ENCODE data around the gene CASS4. TPM values are rescaled to one million over a fixed set of nuclear protein-coding genes. Genes with fewer than 3 reads are reported as not detected.

CASS4 gene
- total and polyA plus RNA-seq, 9 of the 15 experiments (the other 6 are each of a cell fraction or from before 2014, with no cell fraction given) = 8.1 to 53.8 (median 26.7) TPM

DNA sequence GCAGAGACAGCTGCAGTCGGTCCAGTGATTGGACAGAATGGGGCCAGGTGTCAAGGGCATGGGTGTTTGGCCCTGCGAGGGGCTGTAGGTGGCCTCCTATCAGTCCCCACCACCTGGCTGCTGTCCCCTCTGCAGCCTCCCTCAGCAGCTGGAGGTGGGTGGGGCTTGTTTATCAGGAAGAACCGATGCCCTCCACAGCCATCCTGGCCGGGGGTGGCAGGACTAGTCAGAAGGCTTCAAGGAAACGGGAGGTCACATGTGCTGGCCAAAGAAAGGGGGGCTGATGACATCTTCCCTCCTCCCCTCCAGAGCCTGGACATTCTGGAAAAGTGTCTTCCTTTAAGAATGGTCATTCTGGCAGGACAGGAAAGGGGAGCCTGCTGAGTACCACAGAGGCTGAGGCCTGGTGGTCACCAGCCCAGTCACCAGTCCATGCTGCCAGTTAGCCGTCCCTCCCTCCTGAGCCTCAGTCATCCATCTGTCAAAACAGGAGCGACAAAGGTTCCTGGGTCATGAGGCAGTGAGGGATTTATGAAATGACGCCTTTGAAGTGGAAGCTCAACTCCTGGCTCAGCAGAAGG, 49.1 kb upstream of the CASS4 start (continued):
- TF ChIP-seq, protein P1, sequence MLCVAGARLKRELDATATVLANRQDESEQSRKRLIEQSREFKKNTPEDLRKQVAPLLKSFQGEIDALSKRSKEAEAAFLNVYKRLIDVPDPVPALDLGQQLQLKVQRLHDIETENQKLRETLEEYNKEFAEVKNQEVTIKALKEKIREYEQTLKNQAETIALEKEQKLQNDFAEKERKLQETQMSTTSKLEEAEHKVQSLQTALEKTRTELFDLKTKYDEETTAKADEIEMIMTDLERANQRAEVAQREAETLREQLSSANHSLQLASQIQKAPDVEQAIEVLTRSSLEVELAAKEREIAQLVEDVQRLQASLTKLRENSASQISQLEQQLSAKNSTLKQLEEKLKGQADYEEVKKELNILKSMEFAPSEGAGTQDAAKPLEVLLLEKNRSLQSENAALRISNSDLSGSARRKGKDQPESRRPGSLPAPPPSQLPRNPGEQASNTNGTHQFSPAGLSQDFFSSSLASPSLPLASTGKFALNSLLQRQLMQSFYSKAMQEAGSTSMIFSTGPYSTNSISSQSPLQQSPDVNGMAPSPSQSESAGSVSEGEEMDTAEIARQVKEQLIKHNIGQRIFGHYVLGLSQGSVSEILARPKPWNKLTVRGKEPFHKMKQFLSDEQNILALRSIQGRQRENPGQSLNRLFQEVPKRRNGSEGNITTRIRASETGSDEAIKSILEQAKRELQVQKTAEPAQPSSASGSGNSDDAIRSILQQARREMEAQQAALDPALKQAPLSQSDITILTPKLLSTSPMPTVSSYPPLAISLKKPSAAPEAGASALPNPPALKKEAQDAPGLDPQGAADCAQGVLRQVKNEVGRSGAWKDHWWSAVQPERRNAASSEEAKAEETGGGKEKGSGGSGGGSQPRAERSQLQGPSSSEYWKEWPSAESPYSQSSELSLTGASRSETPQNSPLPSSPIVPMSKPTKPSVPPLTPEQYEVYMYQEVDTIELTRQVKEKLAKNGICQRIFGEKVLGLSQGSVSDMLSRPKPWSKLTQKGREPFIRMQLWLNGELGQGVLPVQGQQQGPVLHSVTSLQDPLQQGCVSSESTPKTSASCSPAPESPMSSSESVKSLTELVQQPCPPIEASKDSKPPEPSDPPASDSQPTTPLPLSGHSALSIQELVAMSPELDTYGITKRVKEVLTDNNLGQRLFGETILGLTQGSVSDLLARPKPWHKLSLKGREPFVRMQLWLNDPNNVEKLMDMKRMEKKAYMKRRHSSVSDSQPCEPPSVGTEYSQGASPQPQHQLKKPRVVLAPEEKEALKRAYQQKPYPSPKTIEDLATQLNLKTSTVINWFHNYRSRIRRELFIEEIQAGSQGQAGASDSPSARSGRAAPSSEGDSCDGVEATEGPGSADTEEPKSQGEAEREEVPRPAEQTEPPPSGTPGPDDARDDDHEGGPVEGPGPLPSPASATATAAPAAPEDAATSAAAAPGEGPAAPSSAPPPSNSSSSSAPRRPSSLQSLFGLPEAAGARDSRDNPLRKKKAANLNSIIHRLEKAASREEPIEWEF (CRISPR knock-in tag; IDR thresholded peaks at IDR 0.05) = peak; percentile 85
- TF ChIP-seq TCF3 (CRISPR knock-in tag; IDR thresholded peaks at IDR 0.05) = peak; percentile 99
- peak; percentile 82; the same call in 1 of the 2 replicates for TF ChIP-seq SMARCC2 (IDR thresholded peaks at IDR 0.05; ENCODE audit: low read depth)
- TF ChIP-seq, protein P2, sequence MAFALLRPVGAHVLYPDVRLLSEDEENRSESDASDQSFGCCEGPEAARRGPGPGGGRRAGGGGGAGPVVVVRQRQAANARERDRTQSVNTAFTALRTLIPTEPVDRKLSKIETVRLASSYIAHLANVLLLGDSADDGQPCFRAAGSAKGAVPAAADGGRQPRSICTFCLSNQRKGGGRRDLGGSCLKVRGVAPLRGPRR (CRISPR knock-in tag; IDR thresholded peaks at IDR 0.05) = no peak
- no peak; a peak in 1 of 3 replicates for TF ChIP-seq CBX3 (IDR thresholded peaks at IDR 0.05; ENCODE audit: borderline replicate concordance in 1 of 2, low read length in 2 of 2)
- peak; percentile 94 for TF ChIP-seq SMARCE1 (IDR thresholded peaks at IDR 0.05)
- TF ChIP-seq NR2C2 (CRISPR knock-in tag; IDR thresholded peaks at IDR 0.05) = no peak
- TF ChIP-seq NR2C2 (tag; IDR thresholded peaks at IDR 0.05) = peak; percentile 73
- TF ChIP-seq, protein P3, sequence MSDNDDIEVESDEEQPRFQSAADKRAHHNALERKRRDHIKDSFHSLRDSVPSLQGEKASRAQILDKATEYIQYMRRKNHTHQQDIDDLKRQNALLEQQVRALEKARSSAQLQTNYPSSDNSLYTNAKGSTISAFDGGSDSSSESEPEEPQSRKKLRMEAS (CRISPR knock-in tag; IDR thresholded peaks at IDR 0.05) = peak; percentile 61
- TF ChIP-seq, protein P4, sequence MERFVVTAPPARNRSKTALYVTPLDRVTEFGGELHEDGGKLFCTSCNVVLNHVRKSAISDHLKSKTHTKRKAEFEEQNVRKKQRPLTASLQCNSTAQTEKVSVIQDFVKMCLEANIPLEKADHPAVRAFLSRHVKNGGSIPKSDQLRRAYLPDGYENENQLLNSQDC (CRISPR knock-in tag; IDR thresholded peaks at IDR 0.05) = no peak
- TF ChIP-seq SMAD4 (CRISPR knock-in tag; conservative IDR thresholded peaks at IDR 0.05) = peak; percentile 95
- peak; percentile 100 for TF ChIP-seq CBFA2T3 (IDR thresholded peaks at IDR 0.05)
- no peak for TF ChIP-seq ZNF445 (CRISPR knock-in tag; IDR thresholded peaks at IDR 0.05; ENCODE audit: low read depth)
- no peak for TF ChIP-seq RFX5 (IDR thresholded peaks at IDR 0.05; ENCODE audit: low read depth, low read length)
- TF ChIP-seq GABPB2 (CRISPR knock-in tag; conservative IDR thresholded peaks at IDR 0.05) = no peak
- TF ChIP-seq ZNF512 (tag; IDR thresholded peaks at IDR 0.05) = no peak
- TF ChIP-seq XRCC4 (IDR thresholded peaks at IDR 0.05; ENCODE audit: extremely low read depth, insufficient read depth, insufficient read length) = no peak
- peak; percentile 70 for TF ChIP-seq CREB1 (IDR thresholded peaks at IDR 0.05)
- no peak for TF ChIP-seq CREB1 (CRISPR knock-in tag; IDR thresholded peaks at IDR 0.05)
- peak; percentile 84 to 86 for TF ChIP-seq KDM1A (IDR thresholded peaks at IDR 0.05)
- TF ChIP-seq ZNF830 (CRISPR knock-in tag; IDR thresholded peaks at IDR 0.05) = no peak
